HG03196 (cell line): ENCODE measurements around the gene GID4.

Source experiments
- ATAC-seq: cut with Tn5 transposase; IDR thresholded peaks from one replicate; pipeline ENCODE4 v1.9.1; 2021; ENCODE audit not compliant: unreplicated experiment

GID4 gene

GRCh38 chr17:18016426-18016825, 22.8 kb upstream of the GID4 start:
- no peak for ATAC-seq

GRCh38 chr17:18017958-18018357, 21.2 kb upstream of the GID4 start:
- ATAC-seq, result no peak

- ATAC-seq, result no peak
These were observed 20.7 kb upstream of the GID4 start for GRCh38 chr17:18018411-18018921.

GRCh38 chr17:18019838-18020154, 19.4 kb upstream of the GID4 start:
- no peak for ATAC-seq

GRCh38 chr17:18020971-18021370, 18.2 kb upstream of the GID4 start:
- ATAC-seq, result no peak

- ATAC-seq, result no peak
These were observed 17.8 kb upstream of the GID4 start for GRCh38 chr17:18021372-18021771.

- ATAC-seq, result no peak
These were observed 13.8 kb upstream of the GID4 start for GRCh38 chr17:18025241-18025944.

DNA sequence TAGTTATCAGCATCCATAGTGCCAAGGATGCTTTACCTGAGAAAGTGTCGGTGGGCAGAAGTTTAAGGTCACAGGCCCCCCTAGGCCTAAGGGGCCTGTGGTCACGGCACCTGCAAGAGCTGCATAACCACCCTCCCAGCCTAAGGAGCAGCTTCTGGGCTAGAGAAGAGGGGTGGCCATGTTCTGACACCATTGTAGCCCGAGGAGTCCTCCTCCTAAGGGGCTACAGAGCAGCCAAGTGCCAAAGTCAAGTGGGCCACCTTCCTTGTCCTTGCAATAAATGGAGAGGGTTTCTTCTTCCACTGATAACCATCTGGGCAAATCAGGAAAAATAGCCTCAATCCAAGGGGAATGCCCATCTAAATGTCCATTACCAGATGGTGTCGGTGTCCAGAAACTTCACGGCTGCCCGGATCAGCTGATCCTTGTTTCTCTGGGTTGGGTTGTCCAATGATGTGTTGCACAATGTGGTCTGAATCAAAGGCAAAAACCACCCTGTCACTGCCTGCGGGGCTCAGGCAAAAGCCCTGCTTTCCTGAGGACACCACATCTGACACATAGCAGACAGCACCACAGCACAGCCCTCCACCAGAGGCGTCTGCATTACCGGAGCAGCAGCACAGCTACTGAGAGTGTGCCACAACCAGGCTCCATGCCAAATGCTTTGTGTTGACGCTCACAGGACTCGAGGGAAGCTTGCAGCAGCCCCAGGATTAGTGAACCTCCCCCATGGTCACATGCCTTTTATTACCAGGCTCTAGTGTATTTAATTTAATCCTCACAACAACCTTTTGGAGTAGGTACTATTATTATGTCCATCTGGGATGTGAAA, 13.0 kb upstream of the GID4 start:
- no peak for ATAC-seq

GRCh38 chr17:18027280-18027679, 11.9 kb upstream of the GID4 start:
- ATAC-seq, result no peak

- ATAC-seq, result no peak
These were observed 10.9 kb upstream of the GID4 start for GRCh38 chr17:18028114-18028951.

GRCh38 chr17:18028952-18029540, 10.2 kb upstream of the GID4 start:
- ATAC-seq, result no peak

GRCh38 chr17:18031955-18032354, 7.3 kb upstream of the GID4 start:
- ATAC-seq, result no peak

- peak; percentile 49 for ATAC-seq
These were observed 5.6 kb upstream of the GID4 start for GRCh38 chr17:18033442-18034099.

DNA sequence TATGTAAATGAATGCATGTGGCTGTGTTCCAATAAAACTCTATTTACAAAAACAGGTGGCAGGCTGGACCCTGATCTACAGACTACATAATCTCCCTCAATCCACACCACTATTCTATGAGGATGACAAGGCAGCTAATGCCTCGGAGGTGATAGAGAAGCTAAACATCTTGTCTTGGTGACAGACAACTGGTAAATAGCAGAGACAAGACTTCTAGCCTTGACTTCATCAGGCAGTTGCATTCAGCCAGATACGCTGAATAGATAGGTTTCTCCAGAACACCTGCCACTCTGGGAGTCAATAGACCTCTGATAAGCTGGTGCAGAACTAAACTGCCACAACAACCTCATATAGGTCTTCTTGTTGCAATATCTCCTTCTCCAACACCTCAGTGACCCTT, 3.5 kb upstream of the GID4 start:
- ATAC-seq, result no peak

DNA sequence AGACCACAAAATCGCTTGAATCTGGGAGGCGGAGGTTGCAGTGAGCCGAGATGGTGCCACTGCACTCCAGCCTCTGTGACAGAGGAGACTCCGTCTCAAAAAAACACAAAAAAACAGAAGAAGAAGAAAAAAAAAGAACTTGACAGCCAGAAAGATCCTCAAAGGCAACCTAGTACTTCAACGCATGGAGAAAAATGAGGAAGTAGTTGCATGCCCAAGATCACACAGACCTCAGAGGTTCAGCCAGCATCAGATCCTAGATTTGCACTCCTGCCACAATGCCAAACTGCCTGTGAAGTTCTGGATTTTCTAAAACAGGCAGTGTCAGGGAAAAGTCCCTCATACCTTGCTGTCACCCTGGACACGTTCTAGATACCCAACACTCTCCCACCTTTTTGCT, 1.7 kb upstream of the GID4 start:
- no peak for ATAC-seq

DNA sequence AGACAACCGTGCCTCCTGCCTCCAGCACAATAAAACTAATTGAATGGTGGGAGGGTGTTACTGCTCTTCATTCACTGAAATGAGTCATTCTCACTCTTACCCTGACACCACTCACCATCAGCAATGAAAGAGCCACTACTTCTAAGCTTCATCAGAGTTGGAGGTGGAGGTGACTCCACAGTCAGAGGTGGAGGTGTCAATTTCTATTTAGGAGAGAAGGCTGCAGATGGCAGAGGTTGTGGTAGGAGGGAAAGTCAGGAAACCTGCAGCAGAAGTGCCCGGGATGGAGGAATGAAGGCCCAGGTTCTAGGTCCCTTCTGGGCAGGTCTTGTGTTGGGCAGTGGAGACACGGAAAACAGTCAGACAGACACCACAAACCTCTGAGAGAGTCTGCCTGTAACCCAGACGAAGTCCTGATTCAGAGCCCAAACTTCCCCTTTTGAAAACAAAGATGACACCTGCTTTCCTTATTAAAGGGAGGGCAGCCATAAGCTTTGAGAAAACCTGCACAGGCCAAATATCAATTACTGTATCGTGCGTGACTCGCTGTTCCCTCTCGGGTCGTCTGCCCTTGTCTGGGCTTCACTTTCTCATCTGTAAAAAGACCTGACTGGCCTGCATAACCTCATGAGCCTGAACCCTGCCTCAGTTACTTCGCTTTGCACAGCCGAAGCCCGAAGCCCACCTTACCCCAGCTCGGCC, 908 bp upstream of the GID4 start:
- no peak for ATAC-seq

DNA sequence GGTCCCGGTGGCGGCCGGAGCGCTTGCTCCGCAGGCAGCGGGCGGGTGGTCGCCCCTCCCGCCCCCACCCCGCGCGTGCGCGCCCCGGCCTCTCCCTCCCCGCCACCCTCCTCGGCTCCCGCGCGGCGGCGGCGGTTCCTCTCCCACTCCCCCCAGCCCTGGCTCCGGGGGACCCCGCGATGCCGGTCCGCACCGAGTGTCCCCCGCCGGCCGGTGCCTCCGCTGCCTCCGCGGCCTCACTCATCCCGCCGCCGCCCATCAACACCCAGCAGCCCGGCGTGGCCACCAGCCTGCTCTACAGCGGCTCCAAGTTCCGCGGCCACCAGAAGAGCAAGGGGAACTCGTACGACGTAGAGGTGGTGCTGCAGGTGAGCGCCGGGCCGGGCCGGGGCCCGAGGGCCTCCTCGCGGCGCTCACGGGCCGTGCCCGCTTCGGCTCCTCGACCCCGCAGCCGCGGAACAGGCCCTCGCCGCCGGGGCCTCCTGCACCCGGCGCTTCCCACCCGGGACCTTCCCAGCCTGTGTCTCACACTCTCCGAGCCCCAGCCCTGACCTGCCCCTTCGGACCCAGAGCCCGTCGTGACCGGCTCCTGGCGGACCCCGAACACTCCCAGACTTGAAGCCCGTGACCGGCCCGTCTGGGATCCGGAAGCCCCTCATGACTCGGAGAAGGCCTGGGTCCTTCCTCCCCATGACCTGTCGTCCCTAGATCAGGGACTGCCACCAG, 490 bp downstream of the GID4 start:
- ATAC-seq, result peak; percentile 21

DNA sequence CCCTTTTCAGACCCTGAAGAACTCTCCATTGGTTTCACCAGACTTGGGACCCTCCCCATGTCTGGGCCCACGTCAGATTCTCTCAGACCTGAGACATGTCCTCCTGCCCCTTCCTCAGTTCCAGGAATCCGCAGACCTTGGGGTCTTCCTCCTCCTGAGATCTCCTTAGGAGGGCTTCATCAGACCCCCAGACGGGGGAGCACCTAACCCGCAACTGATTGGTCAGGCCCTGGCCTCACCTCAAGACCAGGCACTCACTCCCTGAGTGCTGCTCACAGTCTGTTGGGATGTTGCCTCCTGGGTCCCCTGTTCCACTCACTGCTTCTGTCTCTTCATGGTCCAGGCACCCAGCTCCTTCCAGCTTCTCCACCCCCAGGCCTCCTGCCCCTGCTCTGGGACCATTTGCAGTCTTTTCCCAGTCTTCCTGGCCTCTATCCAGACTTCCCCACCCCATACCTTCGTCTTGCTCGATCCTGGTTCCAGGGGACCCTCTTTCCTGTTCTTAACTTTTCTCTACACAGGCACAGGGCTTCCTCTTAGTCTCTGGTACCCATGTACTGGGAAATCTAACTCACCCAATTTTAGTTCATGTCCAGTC, 1.2 kb downstream of the GID4 start:
- ATAC-seq, result no peak

DNA sequence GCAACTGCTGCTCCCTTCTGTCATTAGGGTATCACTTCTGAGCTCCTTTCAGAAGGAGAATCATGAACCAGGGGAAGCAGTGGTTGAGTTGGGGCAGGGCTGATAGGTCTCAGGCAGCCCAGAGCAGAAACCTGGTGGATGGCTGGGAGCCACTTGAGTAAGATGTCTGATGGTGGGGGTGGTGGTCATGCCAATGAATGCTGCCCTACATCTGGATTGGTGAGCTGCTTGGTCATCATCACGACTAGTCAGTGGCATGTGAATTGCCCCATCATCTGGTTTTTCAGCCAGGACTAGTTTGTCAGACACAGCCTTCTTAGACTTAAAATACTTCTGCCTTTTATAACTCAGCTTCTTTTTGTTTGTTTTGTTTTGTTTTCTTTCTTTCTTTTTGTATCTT, 2.6 kb downstream of the GID4 start:
- ATAC-seq, result no peak
